ENCODE data around the gene SLC9C1.

DNA sequence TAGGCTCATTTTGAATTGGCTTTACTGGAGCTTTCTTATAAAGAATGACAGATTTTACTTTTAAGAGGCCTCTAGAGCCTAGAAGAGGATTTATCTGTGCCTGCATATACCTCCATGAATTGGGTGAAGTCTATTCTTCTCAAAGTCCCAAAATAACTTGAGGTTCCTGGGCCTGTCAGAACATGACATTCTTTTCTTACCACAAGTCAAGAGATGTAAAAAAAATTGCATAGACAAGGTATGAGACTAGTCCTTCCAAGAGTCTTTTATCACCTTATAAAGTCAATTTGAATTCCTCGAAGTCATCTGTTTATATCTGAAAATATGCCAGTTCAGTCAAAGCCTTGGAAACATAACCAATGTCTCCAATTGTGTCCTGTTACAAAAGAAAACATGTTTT, 21.8 kb upstream of the SLC9C1 start:
- TF ChIP-seq, protein P1, sequence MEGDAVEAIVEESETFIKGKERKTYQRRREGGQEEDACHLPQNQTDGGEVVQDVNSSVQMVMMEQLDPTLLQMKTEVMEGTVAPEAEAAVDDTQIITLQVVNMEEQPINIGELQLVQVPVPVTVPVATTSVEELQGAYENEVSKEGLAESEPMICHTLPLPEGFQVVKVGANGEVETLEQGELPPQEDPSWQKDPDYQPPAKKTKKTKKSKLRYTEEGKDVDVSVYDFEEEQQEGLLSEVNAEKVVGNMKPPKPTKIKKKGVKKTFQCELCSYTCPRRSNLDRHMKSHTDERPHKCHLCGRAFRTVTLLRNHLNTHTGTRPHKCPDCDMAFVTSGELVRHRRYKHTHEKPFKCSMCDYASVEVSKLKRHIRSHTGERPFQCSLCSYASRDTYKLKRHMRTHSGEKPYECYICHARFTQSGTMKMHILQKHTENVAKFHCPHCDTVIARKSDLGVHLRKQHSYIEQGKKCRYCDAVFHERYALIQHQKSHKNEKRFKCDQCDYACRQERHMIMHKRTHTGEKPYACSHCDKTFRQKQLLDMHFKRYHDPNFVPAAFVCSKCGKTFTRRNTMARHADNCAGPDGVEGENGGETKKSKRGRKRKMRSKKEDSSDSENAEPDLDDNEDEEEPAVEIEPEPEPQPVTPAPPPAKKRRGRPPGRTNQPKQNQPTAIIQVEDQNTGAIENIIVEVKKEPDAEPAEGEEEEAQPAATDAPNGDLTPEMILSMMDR (optimal IDR thresholded peaks at IDR 0.05 in 1 of 3, IDR thresholded peaks at IDR 0.05 in 1 of 3, conservative IDR thresholded peaks at IDR 0.05 in 1 of 3; ENCODE audit: extremely low read depth in 1 of 3, insufficient read depth in 2 of 3, low read length in 3 of 3): no peak
- no peak for TF ChIP-seq EZH2 (IDR thresholded peaks at IDR 0.05; ENCODE audit: low read length)

All from keratinocyte (primary cell).